OCI-M1 (cell line): ENCODE results near the gene SH3PXD2B.
"Not testable (repeated sequence)": the region's sequence is repeated elsewhere in the genome, so short reads cannot be mapped to it uniquely, and the experiment has no call there.

Source experiments
- DNase-seq: peaks from one replicate; lab custom pipeline; 2025; lab: John Stamatoyannopoulos, UW

Gene SH3PXD2B

GRCh38 chr5:172302047-172302710 is 152.1 kb downstream of the SH3PXD2B start:
- DNase-seq, result no peak

- DNase-seq, result no peak
Measured at GRCh38 chr5:172299916-172300439, 154.3 kb downstream of the SH3PXD2B start.

- no peak for DNase-seq
Measured at GRCh38 chr5:172294831-172295230, 159.5 kb downstream of the SH3PXD2B start.

GRCh38 chr5:172293745-172294342 is 160.5 kb downstream of the SH3PXD2B start:
- no peak for DNase-seq

- peak; percentile 78 for DNase-seq
Measured at GRCh38 chr5:172293054-172293744, 161.1 kb downstream of the SH3PXD2B start.

- DNase-seq, result not testable (repeated sequence)
Measured at GRCh38 chr5:172291837-172292236, 162.5 kb downstream of the SH3PXD2B start.

GRCh38 chr5:172288465-172288864 is 165.9 kb downstream of the SH3PXD2B start:
- DNase-seq, result no peak

GRCh38 chr5:172287140-172287539 is 167.2 kb downstream of the SH3PXD2B start:
- DNase-seq, result not testable (repeated sequence)

GRCh38 chr5:172285226-172286143 is 168.8 kb downstream of the SH3PXD2B start:
- no peak for DNase-seq

- DNase-seq, result peak; percentile 74
Measured at GRCh38 chr5:172284611-172284980, 169.7 kb downstream of the SH3PXD2B start.

GRCh38 chr5:172283862-172284610 is 170.3 kb downstream of the SH3PXD2B start:
- peak; percentile 75 for DNase-seq

- DNase-seq, result peak; percentile 57
Measured at GRCh38 chr5:172283020-172283861, 171.1 kb downstream of the SH3PXD2B start, which contains the start of gene UBTD2. Gene UBTD2, minus strand, starts transcription at chr5:172283764. Its CDS starts 99 bp downstream, at chr5:172283665.

GRCh38 chr5:172282272-172283019 is 171.9 kb downstream of the SH3PXD2B start:
- no peak for DNase-seq

GRCh38 chr5:172281346-172281745 is 173.0 kb downstream of the SH3PXD2B start:
- DNase-seq, result no peak

- DNase-seq, result no peak
Measured at GRCh38 chr5:172280929-172281328, 173.4 kb downstream of the SH3PXD2B start.

- DNase-seq, result no peak
Measured at GRCh38 chr5:172280317-172280716, 174.0 kb downstream of the SH3PXD2B start.

GRCh38 chr5:172278356-172278755 is 176.0 kb downstream of the SH3PXD2B start:
- no peak for DNase-seq

- no peak for DNase-seq
Measured at GRCh38 chr5:172276214-172276613, 178.1 kb downstream of the SH3PXD2B start.
